K562 (cell line): ENCODE results near the gene UNC5B. TPM values are rescaled to one million over a fixed set of nuclear protein-coding genes. Genes with fewer than 3 reads are reported as not detected.

Source experiments
- ATAC-seq: fragments of 200-7000 bp; cut with Tn5 transposase; 3 replicates; pipeline ENCODE4 v1.9.1; 2020; ENCODE audit warnings: moderate library complexity
- BruUV-seq: library from RNA; stranded (reverse); fragments of 400-500 nt; replicated peaks from 2 replicates; lab custom pipeline; 2021; lab: Mats Ljungman, UMichigan
- CTCF ChIA-PET: fragments of 300-600 bp; formaldehyde crosslinking; extraction: SDS; loops from one replicate; lab custom pipeline; 2021; ENCODE audit warnings: low intra/inter-chr PET ratio; lab: Yijun Ruan, JAX
- POLR2A ChIA-PET: fragments of 300-600, 350-650 bp; sonication (Branson Sonifier 250); formaldehyde crosslinking; extraction: SDS; loops from one replicate; lab custom pipeline; 2021; ENCODE audit warnings: antibody characterized with exemption, inconsistent platforms; lab: Yijun Ruan, JAX
- DNase-seq, 4 experiments: peaks; one replicate each; pipeline versions ENCODE4 v3.0.0 to v3.0.0-alpha.2; 2011 to 2018; ENCODE audit warnings: low spot score in 3 of 4, mixed read lengths in 3 of 4; ENCODE audit errors: extremely low read depth in 1 of 4
- FAIRE-seq: peaks from 2 replicates; lab custom pipeline; 2011; peaks lifted over from hg19 to GRCh38; lab: Jason Lieb, UNC
- H2AFZ ChIP-seq: 2 replicates; pipeline ENCODE4 v1.6.0; 2011; ENCODE audit warnings: low read depth, low read length, control low read depth, inconsistent platforms
- H3K27ac ChIP-seq: fragments of 200-600 bp; 3 replicates; pipeline ENCODE4 v1.8.0; 2011; ENCODE audit warnings: low read depth, mild to moderate bottlenecking, control low read depth, inconsistent platforms, low read length, moderate library complexity, mixed read lengths; ENCODE audit errors: extremely low read depth
- H3K27me3 ChIP-seq, 2 experiments: fragments of 300-600 bp in 1 of 2; 2 replicates in 1 of 2; 3 replicates in 1 of 2; pipeline versions ENCODE4 v1.6.0 to v1.8.0; 2011; ENCODE audit warnings: inconsistent platforms in 2 of 2, low read length in 2 of 2, mild to moderate bottlenecking in 1 of 2, mixed read lengths in 1 of 2, moderate library complexity in 1 of 2; ENCODE audit not compliant: control insufficient read depth in 2 of 2, insufficient read depth in 2 of 2
- H3K36me3 ChIP-seq: fragments of 300-600 bp; 3 replicates; pipeline ENCODE4 v1.8.0; 2011; ENCODE audit warnings: mild to moderate bottlenecking, low read length, inconsistent platforms; ENCODE audit not compliant: control insufficient read depth, insufficient read depth
- H3K4me1 ChIP-seq, 2 experiments: fragments of 200-600 bp in 1 of 2; replicated peaks in 1 of 2; 2 replicates in 1 of 2; 3 replicates in 1 of 2; pipeline versions ENCODE4 v1.5.1 to v1.8.0; 2011; ENCODE audit warnings: inconsistent platforms in 2 of 2, low read length in 2 of 2, mild to moderate bottlenecking in 1 of 2, mixed read lengths in 1 of 2, moderate library complexity in 1 of 2; ENCODE audit not compliant: control insufficient read depth in 2 of 2, insufficient read depth in 2 of 2
- H3K4me2 ChIP-seq: 2 replicates; pipeline ENCODE4 v1.6.1; 2011; ENCODE audit warnings: low read length, control low read depth, inconsistent platforms, mixed read lengths; ENCODE audit not compliant: insufficient read depth
- H3K4me3 ChIP-seq: fragments of 200-600 bp; sonication (generic), shearing (Covaris generic); 2 replicates; pipeline ENCODE4 v1.5.1; 2016; ENCODE audit warnings: control low read depth, inconsistent platforms
- H3K79me2 ChIP-seq: fragments of 200-600 bp; 3 replicates; pipeline ENCODE4 v1.8.0; 2011; ENCODE audit warnings: low read length, inconsistent platforms; ENCODE audit not compliant: control insufficient read depth, insufficient read depth
- H3K9ac ChIP-seq, 2 experiments: 2 replicates each; pipeline versions ENCODE4 v1.6.0 to v1.6.1; 2011; ENCODE audit warnings: low read depth in 2 of 2, low read length in 2 of 2, control low read depth in 1 of 2, inconsistent platforms in 1 of 2, mild to moderate bottlenecking in 1 of 2, mixed read lengths in 1 of 2; ENCODE audit not compliant: insufficient read depth in 1 of 2
- H3K9me1 ChIP-seq: one replicate; pipeline ENCODE4 v1.6.0; 2011; ENCODE audit warnings: inconsistent platforms, mild to moderate bottlenecking, low read length, moderate library complexity; ENCODE audit not compliant: control insufficient read depth, insufficient read depth
- H3K9me3 ChIP-seq: replicated peaks from 2 replicates; pipeline ENCODE4 v1.5.1; 2011; ENCODE audit warnings: low read depth, low read length, inconsistent platforms; ENCODE audit not compliant: control insufficient read depth, insufficient read depth
- H4K20me1 ChIP-seq: replicated peaks from 2 replicates; pipeline ENCODE4 v1.6.1; 2011; ENCODE audit warnings: low read length, inconsistent platforms, mixed read lengths; ENCODE audit not compliant: control insufficient read depth, insufficient read depth
- ARID2 ChIP-seq: fragments of 450-650 bp; IDR thresholded peaks from 2 replicates; pipeline ENCODE4 v1.6.1; 2017; ENCODE audit warnings: antibody characterized with exemption, mild to moderate bottlenecking
- BMI1 ChIP-seq: fragments of 150-350 bp; IDR thresholded peaks from 2 replicates; pipeline ENCODE4 v1.6.1; 2014; ENCODE audit warnings: low read length
- ELF4 ChIP-seq: fragments of 450-650 bp; formaldehyde crosslinking; IDR thresholded peaks from 2 replicates; pipeline ENCODE4 v1.4.0; 2022; ENCODE audit warnings: missing genetic modification characterization
- EZH2 ChIP-seq: IDR thresholded peaks from 2 replicates; pipeline ENCODE4 v1.6.1; 2012; ENCODE audit warnings: low read depth, mild to moderate bottlenecking, inconsistent platforms, low read length, borderline replicate concordance
- GTF2A2 ChIP-seq: IDR thresholded peaks from 2 replicates; pipeline ENCODE4 v1.6.1; 2016; ENCODE audit warnings: mild to moderate bottlenecking, missing genetic modification characterization, missing compliant biosample characterization
- SRSF3 ChIP-seq: fragments of 200-400 bp; formaldehyde crosslinking; IDR thresholded peaks from 2 replicates; pipeline ENCODE4 v1.6.1; 2016; ENCODE audit warnings: mild to moderate bottlenecking, low read length, moderate library complexity; ENCODE audit not compliant: insufficient read depth
- ZKSCAN8 ChIP-seq: fragments of 200-800 bp; sonication (Bioruptor generic); IDR thresholded peaks from 2 replicates; pipeline ENCODE4 v1.6.1; 2016; ENCODE audit warnings: missing genetic modification characterization, missing compliant biosample characterization
- ZNF232 ChIP-seq: sonication (generic); formaldehyde crosslinking; IDR thresholded peaks from 2 replicates; pipeline ENCODE4 v1.8.0; 2022; ENCODE audit warnings: mild to moderate bottlenecking, missing genetic modification reagents
- WGBS: fragments of 100-300 bp; shearing (Covaris generic); methylation state at CpG from one replicate; pipeline ENCODE4 v1.1.6; 2016; ENCODE audit warnings: low coverage, mixed read lengths; ENCODE audit not compliant: insufficient coverage; ENCODE audit errors: missing lambda C conversion rate; 5-methylcytosine and 5-hydroxymethylcytosine counted together
- in situ Hi-C: fragments of 300-500 bp; cut with MboI; formaldehyde crosslinking; loops from 4 replicates; pipeline ENCODE4 v1.15.0; 2018; ENCODE audit warnings: inconsistent platforms, mixed read lengths
- intact Hi-C: fragments of 100-400 bp; cut with micrococcal nuclease; formaldehyde crosslinking; loops from 2 replicates; pipeline ENCODE4 v1.14.2; 2022
- polyA plus RNA-seq, 8 experiments: library from polyadenylated mRNA; depleted of rRNA in 4 of 8; stranded (reverse) in 5 of 8; unstranded in 3 of 8; fragments of >200 nt; fragmentation: Nextera tagmentation in 2 of 8; fragmentation: Illumina TruSeq in 1 of 8; extraction: Ambion mirVana in 2 of 8; extraction: Trizol in 1 of 8; gene quantifications; 2 replicates each; pipeline versions ENCODE4 v1.2.1 to v1.2.3, GENCODE V29; 2011 to 2014; ENCODE audit warnings: inconsistent platforms in 1 of 8, missing spikeins in 1 of 8
- total RNA-seq, 7 experiments: library from RNA; depleted of rRNA in 6 of 7; stranded (reverse); fragments of >200 nt in 6 of 7; fragmentation: Illumina TruSeq in 2 of 7; extraction: Trizol in 2 of 7; gene quantifications; 2 replicates each; pipeline versions ENCODE4 v1.2.1 to v1.2.3, GENCODE V29; 2011 to 2021; ENCODE audit warnings: low replicate concordance in 1 of 7
- TF ChIP-seq, protein P1 (sequence below), 2 experiments: fragments of 450-650 bp in 1 of 2; sonication (generic) in 1 of 2; formaldehyde crosslinking in 1 of 2; IDR thresholded peaks; 2 replicates each; pipeline versions ENCODE4 v1.7.1 to v1.9.0; 2016 to 2022; ENCODE audit warnings: inconsistent platforms in 1 of 2, mild to moderate bottlenecking in 1 of 2, missing genetic modification reagents in 1 of 2
- TF ChIP-seq, protein P2 (sequence below): fragments of 450-650 bp; IDR thresholded peaks from one replicate; pipeline ENCODE4 v1.6.1; 2018; ENCODE audit warnings: mild to moderate bottlenecking, moderate library complexity; ENCODE audit not compliant: partially characterized antibody

The UNC5B gene
- total and polyA plus RNA-seq, 9 of the 15 experiments (the other 6 are each of a cell fraction or from before 2014, with no cell fraction given), result 0.10 to 8.4 (median 2.1) TPM

DNA sequence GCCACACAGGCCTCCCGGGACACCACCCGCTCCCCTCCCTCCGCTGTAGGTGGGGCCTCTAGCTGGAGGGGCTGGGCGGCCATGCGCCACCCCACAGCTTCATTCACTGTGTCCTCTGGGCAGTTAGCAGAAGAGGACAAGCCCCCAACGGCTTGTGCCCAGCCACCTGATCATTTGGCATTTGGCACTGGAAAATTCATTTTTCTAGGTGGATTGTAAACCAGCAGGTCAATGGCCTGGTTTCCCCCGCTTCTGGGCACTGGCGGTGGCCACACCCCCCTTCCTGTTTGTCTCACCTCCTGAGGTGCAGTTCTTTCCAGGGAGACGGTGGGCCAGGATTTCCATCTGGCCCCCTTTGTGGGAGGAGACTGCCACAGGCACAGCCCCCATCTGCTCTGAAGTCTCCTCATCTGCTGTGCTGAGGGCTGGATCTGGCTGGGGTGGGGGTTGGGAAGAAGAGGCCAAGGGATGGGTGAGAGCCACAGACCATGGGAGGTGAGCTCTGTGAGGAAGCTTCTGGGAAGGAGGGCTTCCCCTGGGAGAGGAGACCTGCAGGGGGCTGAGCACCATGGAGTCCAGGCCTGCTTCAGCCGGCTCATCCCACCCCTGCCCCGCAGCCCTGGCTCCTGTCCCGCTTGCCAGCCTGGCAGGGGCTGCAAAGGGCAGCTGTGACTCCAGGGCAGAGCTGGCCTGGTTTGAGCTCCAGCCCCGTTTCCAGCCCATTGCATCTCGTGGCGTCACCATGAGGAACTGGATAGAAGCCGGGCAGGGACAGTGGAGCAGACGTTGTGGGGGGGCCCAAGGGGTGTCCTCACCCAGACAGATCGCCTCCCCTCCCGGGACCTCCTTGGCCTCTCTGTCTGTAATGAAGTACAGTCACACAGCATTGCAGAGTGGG is 66.6 kb downstream of the UNC5B start:
- intact Hi-C loops (no loop called here), in situ Hi-C loops (no loop called here)
- FAIRE-seq (no peak), ATAC-seq (peak; percentile 21), DNase-seq (no peak)
- peaks cover 3% of the 10 kb centered on the region; the same call in 1 of the 2 replicates for H4K20me1 ChIP-seq
- ChIA-PET POLR2A (interaction anchor here (1.1 to 1.5 kb wide), 3 partner anchors 9 to 14 kb away, joined by 3 to 5 read pairs (median 3); no protein-coding TSS in a partner anchor), CTCF (no interaction called here)
- H3K9me1 ChIP-seq, result no peaks in the 10 kb centered on the region
- peaks cover 0 to 8% of the 10 kb centered on the region in 2 experiments; a peak in 2 of 5 replicates for H3K4me1 ChIP-seq
- no peaks in the 10 kb centered on the region for H3K36me3 ChIP-seq
- no peak overlapping the region for H3K4me3 ChIP-seq
- H3K9ac ChIP-seq, result peak overlapping the region in 1 of 2 experiments; percentile 28; a peak in 1 of 4 replicates
- no peak overlapping the region for H2AFZ ChIP-seq
- no peaks in the 10 kb centered on the region for H3K79me2 ChIP-seq
- no peak overlapping the region for H3K4me2 ChIP-seq
- H3K27me3 ChIP-seq, result peaks cover 0 to 18% of the 10 kb centered on the region in 2 experiments; a peak in 3 of 5 replicates
- no peak overlapping the region for H3K27ac ChIP-seq
- WGBS, result 36% methylated on average over 17 of the region's 19 CpGs
- BruUV-seq, result no TSS peak
- H3K9me3 ChIP-seq, result no peaks in the 10 kb centered on the region
- TF ChIP-seq GTF2A2 (tag) (no peak), BMI1 (no peak), ARID2 (no peak), ZNF232 (CRISPR knock-in tag) (no peak), ELF4 (no peak), ZKSCAN8 (CRISPR knock-in tag) (no peak), EZH2 (no peak), SRSF3 (no peak)
- TF ChIP-seq, protein P1, sequence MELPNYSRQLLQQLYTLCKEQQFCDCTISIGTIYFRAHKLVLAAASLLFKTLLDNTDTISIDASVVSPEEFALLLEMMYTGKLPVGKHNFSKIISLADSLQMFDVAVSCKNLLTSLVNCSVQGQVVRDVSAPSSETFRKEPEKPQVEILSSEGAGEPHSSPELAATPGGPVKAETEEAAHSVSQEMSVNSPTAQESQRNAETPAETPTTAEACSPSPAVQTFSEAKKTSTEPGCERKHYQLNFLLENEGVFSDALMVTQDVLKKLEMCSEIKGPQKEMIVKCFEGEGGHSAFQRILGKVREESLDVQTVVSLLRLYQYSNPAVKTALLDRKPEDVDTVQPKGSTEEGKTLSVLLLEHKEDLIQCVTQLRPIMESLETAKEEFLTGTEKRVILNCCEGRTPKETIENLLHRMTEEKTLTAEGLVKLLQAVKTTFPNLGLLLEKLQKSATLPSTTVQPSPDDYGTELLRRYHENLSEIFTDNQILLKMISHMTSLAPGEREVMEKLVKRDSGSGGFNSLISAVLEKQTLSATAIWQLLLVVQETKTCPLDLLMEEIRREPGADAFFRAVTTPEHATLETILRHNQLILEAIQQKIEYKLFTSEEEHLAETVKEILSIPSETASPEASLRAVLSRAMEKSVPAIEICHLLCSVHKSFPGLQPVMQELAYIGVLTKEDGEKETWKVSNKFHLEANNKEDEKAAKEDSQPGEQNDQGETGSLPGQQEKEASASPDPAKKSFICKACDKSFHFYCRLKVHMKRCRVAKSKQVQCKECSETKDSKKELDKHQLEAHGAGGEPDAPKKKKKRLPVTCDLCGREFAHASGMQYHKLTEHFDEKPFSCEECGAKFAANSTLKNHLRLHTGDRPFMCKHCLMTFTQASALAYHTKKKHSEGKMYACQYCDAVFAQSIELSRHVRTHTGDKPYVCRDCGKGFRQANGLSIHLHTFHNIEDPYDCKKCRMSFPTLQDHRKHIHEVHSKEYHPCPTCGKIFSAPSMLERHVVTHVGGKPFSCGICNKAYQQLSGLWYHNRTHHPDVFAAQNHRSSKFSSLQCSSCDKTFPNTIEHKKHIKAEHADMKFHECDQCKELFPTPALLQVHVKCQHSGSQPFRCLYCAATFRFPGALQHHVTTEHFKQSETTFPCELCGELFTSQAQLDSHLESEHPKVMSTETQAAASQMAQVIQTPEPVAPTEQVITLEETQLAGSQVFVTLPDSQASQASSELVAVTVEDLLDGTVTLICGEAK (IDR thresholded peaks at IDR 0.05), result no peak
- TF ChIP-seq, protein P1 (CRISPR knock-in tag; IDR thresholded peaks at IDR 0.05), result no peak
- TF ChIP-seq, protein P2, sequence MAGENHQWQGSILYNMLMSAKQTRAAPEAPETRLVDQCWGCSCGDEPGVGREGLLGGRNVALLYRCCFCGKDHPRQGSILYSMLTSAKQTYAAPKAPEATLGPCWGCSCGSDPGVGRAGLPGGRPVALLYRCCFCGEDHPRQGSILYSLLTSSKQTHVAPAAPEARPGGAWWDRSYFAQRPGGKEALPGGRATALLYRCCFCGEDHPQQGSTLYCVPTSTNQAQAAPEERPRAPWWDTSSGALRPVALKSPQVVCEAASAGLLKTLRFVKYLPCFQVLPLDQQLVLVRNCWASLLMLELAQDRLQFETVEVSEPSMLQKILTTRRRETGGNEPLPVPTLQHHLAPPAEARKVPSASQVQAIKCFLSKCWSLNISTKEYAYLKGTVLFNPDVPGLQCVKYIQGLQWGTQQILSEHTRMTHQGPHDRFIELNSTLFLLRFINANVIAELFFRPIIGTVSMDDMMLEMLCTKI, result no peak
